Hepatocyte (in vitro differentiated cells): ENCODE data around the gene CD55. TPM values are rescaled to one million over a fixed set of nuclear protein-coding genes. Genes with fewer than 3 reads are reported as not detected.

Experiments
- DNase-seq: peaks from one replicate; pipeline ENCODE4 v3.0.0-alpha.2; 2016; ENCODE audit warnings: low spot score
- H2AFZ ChIP-seq: fragments of 200-600 bp; sonication (generic); 2 replicates; pipeline ENCODE4 v1.6.0; 2016; ENCODE audit warnings: antibody characterized with exemption, mild to moderate bottlenecking
- H3K27ac ChIP-seq: fragments of 200-600 bp; sonication (generic); 2 replicates; pipeline ENCODE4 v1.5.1; 2016; ENCODE audit warnings: mild to moderate bottlenecking
- H3K27me3 ChIP-seq: fragments of 200-600 bp; sonication (generic); 2 replicates; pipeline ENCODE4 v1.6.1; 2016
- H3K36me3 ChIP-seq: fragments of 200-600 bp; sonication (generic); replicated peaks from 2 replicates; pipeline ENCODE4 v1.5.1; 2016; ENCODE audit warnings: low read depth; ENCODE audit not compliant: insufficient read depth
- H3K4me1 ChIP-seq: fragments of 200-600 bp; sonication (generic); 2 replicates; pipeline ENCODE4 v1.5.1; 2016; ENCODE audit warnings: mild to moderate bottlenecking, moderate library complexity; ENCODE audit not compliant: insufficient read depth
- H3K4me2 ChIP-seq: fragments of 200-600 bp; sonication (generic); 2 replicates; pipeline ENCODE4 v1.6.0; 2016
- H3K4me3 ChIP-seq: fragments of 200-600 bp; sonication (generic); 2 replicates; pipeline ENCODE4 v1.5.1; 2016; ENCODE audit warnings: mild to moderate bottlenecking
- H3K79me2 ChIP-seq: fragments of 200-600 bp; sonication (generic); 2 replicates; pipeline ENCODE4 v1.6.0; 2017; ENCODE audit warnings: mild to moderate bottlenecking
- H3K9me2 ChIP-seq: fragments of 200-600 bp; sonication (generic); replicated peaks from 2 replicates; pipeline ENCODE4 v1.6.0; 2017; ENCODE audit warnings: mild to moderate bottlenecking; ENCODE audit not compliant: insufficient read depth
- H3K9me3 ChIP-seq: fragments of 200-600 bp; sonication (generic); 2 replicates; pipeline ENCODE4 v1.5.1; 2016; ENCODE audit warnings: low read depth, mild to moderate bottlenecking
- H4K20me1 ChIP-seq: fragments of 200-600 bp; sonication (generic); 2 replicates; pipeline ENCODE4 v1.6.0; 2016; ENCODE audit warnings: mild to moderate bottlenecking; ENCODE audit not compliant: insufficient read depth, poor library complexity, severe bottlenecking
- CTCF ChIP-seq: fragments of 200-600 bp; sonication (generic); IDR thresholded peaks from 2 replicates; pipeline ENCODE4 v1.5.1; 2016; ENCODE audit warnings: antibody characterized with exemption, mild to moderate bottlenecking; ENCODE audit not compliant: poor library complexity
- EZH2 ChIP-seq: fragments of 200-600 bp; sonication (generic); IDR thresholded peaks from 2 replicates; pipeline ENCODE4 v1.6.1; 2016; ENCODE audit warnings: antibody characterized with exemption, mild to moderate bottlenecking, borderline replicate concordance
- EZH2phosphoT487 ChIP-seq: fragments of 200-600 bp; sonication (generic); IDR thresholded peaks from one replicate; pipeline ENCODE4 v1.6.1; 2018; ENCODE audit warnings: antibody characterized with exemption, mild to moderate bottlenecking, low read depth, moderate library complexity; ENCODE audit not compliant: unreplicated experiment, severe bottlenecking
- whole genome bisulfite sequencing: methylation state at CpG from one replicate; pipeline ENCODE4 v1.1.6; 2016; ENCODE audit warnings: low lambda C conversion rate; ENCODE audit errors: missing lambda C conversion rate; 5-methylcytosine and 5-hydroxymethylcytosine counted together
- polyA plus RNA-seq: library from polyadenylated mRNA; unstranded; fragments of >200 nt; fragmentation: Nextera tagmentation; extraction: Ambion mirVana; gene quantifications from 2 replicates; pipeline ENCODE4 v1.2.1, GENCODE V29; 2016
- total RNA-seq: library from RNA; depleted of rRNA; stranded (reverse); fragments of >200 nt; gene quantifications from 2 replicates; pipeline ENCODE4 v1.2.3, GENCODE V29; 2014

Gene CD55
- total and polyA plus RNA-seq, 2 experiments from 2014 or later = 41.1 to 57.5 TPM

- TF ChIP-seq EZH2phosphoT487 (no peak), CTCF (no peak), EZH2 (no peak)
- Histone ChIP-seq H3K36me3 (no peaks in the 10 kb centered on the region), H3K4me3 (no peak overlapping the region), H3K9me2 (no peaks in the 10 kb centered on the region), H3K4me2 (no peak overlapping the region), H4K20me1 (no peaks in the 10 kb centered on the region), H3K27me3 (no peaks in the 10 kb centered on the region), H3K27ac (peak overlapping the region; percentile 41), H3K4me1 (peaks cover 6% of the 10 kb centered on the region), H2AFZ (no peak overlapping the region), H3K79me2 (no peaks in the 10 kb centered on the region), H3K9me3 (no peaks in the 10 kb centered on the region)
- 85% methylated on average over 2 of the region's 2 CpGs for WGBS
- DNase-seq = no peak
Observed at GRCh38 chr1:207298186-207298585, 23.3 kb upstream of the CD55 start.

GRCh38 chr1:207298636-207299398 lies 22.7 kb upstream of the CD55 start:
- Histone ChIP-seq H3K4me2 (no peak overlapping the region), H3K27me3 (no peaks in the 10 kb centered on the region), H4K20me1 (no peaks in the 10 kb centered on the region), H3K27ac (peak overlapping the region; percentile 41), H3K9me2 (no peaks in the 10 kb centered on the region), H3K9me3 (no peaks in the 10 kb centered on the region), H3K4me1 (peaks cover 6% of the 10 kb centered on the region), H3K4me3 (no peak overlapping the region), H3K36me3 (no peaks in the 10 kb centered on the region), H2AFZ (no peak overlapping the region), H3K79me2 (no peaks in the 10 kb centered on the region)
- DNase-seq = no peak
- TF ChIP-seq EZH2phosphoT487 (no peak), CTCF (no peak), EZH2 (no peak)
- WGBS = 81% methylated on average over 4 of the region's 4 CpGs

GRCh38 chr1:207300970-207301369 lies 20.5 kb upstream of the CD55 start:
- no peaks in the 10 kb centered on the region for H3K27me3 ChIP-seq
- H2AFZ ChIP-seq = no peak overlapping the region
- H3K79me2 ChIP-seq = no peaks in the 10 kb centered on the region
- DNase-seq = no peak
- no peaks in the 10 kb centered on the region for H3K9me2 ChIP-seq
- peaks cover 6% of the 10 kb centered on the region for H3K4me1 ChIP-seq
- TF ChIP-seq EZH2phosphoT487 = no peak
- H3K4me3 ChIP-seq = no peak overlapping the region
- H3K4me2 ChIP-seq = no peak overlapping the region
- H3K36me3 ChIP-seq = no peaks in the 10 kb centered on the region
- H3K9me3 ChIP-seq = no peaks in the 10 kb centered on the region
- no peaks in the 10 kb centered on the region for H4K20me1 ChIP-seq
- no peak overlapping the region for H3K27ac ChIP-seq

GRCh38 chr1:207302618-207303393 lies 18.7 kb upstream of the CD55 start:
- no peak overlapping the region for H2AFZ ChIP-seq
- H3K27me3 ChIP-seq = no peaks in the 10 kb centered on the region
- H3K4me1 ChIP-seq = peaks cover 6% of the 10 kb centered on the region
- DNase-seq = no peak
- no peaks in the 10 kb centered on the region for H3K9me2 ChIP-seq
- H4K20me1 ChIP-seq = no peaks in the 10 kb centered on the region
- H3K27ac ChIP-seq = no peak overlapping the region
- 100% methylated on average over 1 of the region's 1 CpG for WGBS
- no peaks in the 10 kb centered on the region for H3K79me2 ChIP-seq
- no peaks in the 10 kb centered on the region for H3K9me3 ChIP-seq
- no peak overlapping the region for H3K4me3 ChIP-seq
- no peak overlapping the region for H3K4me2 ChIP-seq
- H3K36me3 ChIP-seq = no peaks in the 10 kb centered on the region
- TF ChIP-seq EZH2phosphoT487 (no peak), EZH2 (no peak), CTCF (no peak)
